Amygdala (tissue), 56 donors: ENCODE measurements around the gene PEX3.

Experiments used
- DNase-seq, 56 donors: peaks; one replicate each; lab custom pipeline; 2025; lab: John Stamatoyannopoulos, UW

The PEX3 gene

GRCh38 chr6:143535189-143535614, 84.6 kb downstream of the PEX3 start:
- no peak for DNase-seq

GRCh38 chr6:143536461-143536865, 85.9 kb downstream of the PEX3 start:
- peak in 3 of 56 donors; percentile 7 to 52 (median 8) for DNase-seq

GRCh38 chr6:143536866-143537691, 86.5 kb downstream of the PEX3 start:
- peak in 33 of 56 donors; percentile 4 to 55 (median 25) for DNase-seq

- DNase-seq: no peak
Measured at GRCh38 chr6:143538374-143538773, 87.8 kb downstream of the PEX3 start.

GRCh38 chr6:143539106-143539505, 88.5 kb downstream of the PEX3 start:
- no peak for DNase-seq

GRCh38 chr6:143539734-143540133, 89.1 kb downstream of the PEX3 start:
- DNase-seq: no peak

GRCh38 chr6:143540192-143540591, 89.6 kb downstream of the PEX3 start:
- no peak for DNase-seq
